ENCODE results near the gene ZDHHC17. TPM values are rescaled to one million over a fixed set of nuclear protein-coding genes. Genes with fewer than 3 reads are reported as not detected.

ZDHHC17 gene
- total RNA-seq, 1 experiment from 2014 or later: 25.3 TPM

DNA sequence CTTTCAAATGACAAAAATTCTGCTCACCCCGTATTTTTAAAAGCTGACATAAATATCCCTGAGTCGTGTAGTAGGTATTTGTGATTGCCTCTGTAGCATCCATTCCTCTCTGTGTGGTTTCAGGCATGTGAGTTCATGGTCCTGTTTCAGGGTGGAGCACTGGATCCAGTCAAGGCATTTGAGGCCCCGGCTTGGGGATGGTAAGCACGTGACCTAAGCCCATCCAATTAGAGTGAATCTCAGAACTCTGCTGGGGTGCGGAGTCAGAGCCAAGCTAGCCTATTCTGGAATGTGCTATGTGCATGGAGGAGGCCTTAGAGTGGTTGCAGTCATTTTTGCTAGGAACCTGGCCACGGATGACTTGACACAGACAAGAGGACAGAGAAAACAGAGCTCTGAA lies 119.2 kb downstream of the ZDHHC17 start:
- Histone ChIP-seq H3K4me2 (ENCODE audit: low read length) (no peak overlapping the region), H3K27ac (ENCODE audit: low read depth, low read length) (no peak overlapping the region), H2AFZ (ENCODE audit: low read depth, low read length, poor library complexity, severe bottlenecking) (no peak overlapping the region), H3K9me2 (ENCODE audit: insufficient read depth) (no peaks in the 10 kb centered on the region), H3K9ac (ENCODE audit: low read length) (no peak overlapping the region), H3K9me3 (ENCODE audit: control insufficient read depth in 1 of 2, insufficient read depth in 1 of 2, low read depth in 1 of 2, low read length in 2 of 2) (no peaks in the 10 kb centered on the region), H3K4me3 (replicated peaks in 1 of 2; ENCODE audit: low read depth in 1 of 2, low read length in 2 of 2) (no peak overlapping the region), H4K20me1 (ENCODE audit: insufficient read depth) (no peaks in the 10 kb centered on the region), H3K27me3 (ENCODE audit: insufficient read depth, low read length) (no peaks in the 10 kb centered on the region), H3K79me2 (ENCODE audit: insufficient read depth, low read length) (no peaks in the 10 kb centered on the region), H3K4me1 (ENCODE audit: control insufficient read depth in 1 of 2, insufficient read depth in 2 of 2, low read length in 2 of 2) (peaks cover 4 to 20% of the 10 kb centered on the region in 2 experiments; a peak in 3 of 4 replicates), H3K36me3 (ENCODE audit: control insufficient read depth in 1 of 2, insufficient read depth in 2 of 2, low read length in 2 of 2) (no peaks in the 10 kb centered on the region)
- CTCF ChIA-PET: no interaction called here
- RAD21 ChIA-PET (ENCODE audit: low non-redundant PET in 1 of 2, low total read pairs in 2 of 2, uncharacterized antibody in 2 of 2, unreplicated experiment in 2 of 2): no interaction called here
- DNase-seq (ENCODE audit: low read depth, low spot score): no peak
- no peak for ATAC-seq
- intact Hi-C loops (cut with micrococcal nuclease): no loop called here
- TF ChIP-seq ZNF274 (IDR thresholded peaks at IDR 0.05; ENCODE audit: low read depth, low read length): no peak
- TF ChIP-seq, protein P1, sequence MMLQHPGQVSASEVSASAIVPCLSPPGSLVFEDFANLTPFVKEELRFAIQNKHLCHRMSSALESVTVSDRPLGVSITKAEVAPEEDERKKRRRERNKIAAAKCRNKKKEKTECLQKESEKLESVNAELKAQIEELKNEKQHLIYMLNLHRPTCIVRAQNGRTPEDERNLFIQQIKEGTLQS (IDR thresholded peaks at IDR 0.05): no peak
- TF ChIP-seq YY1 (IDR thresholded peaks at IDR 0.05; ENCODE audit: extremely low read depth, insufficient replicate concordance, low read depth, low read length): no peak
- no peak for TF ChIP-seq TCF7L2 (IDR thresholded peaks at IDR 0.05; ENCODE audit: borderline replicate concordance, extremely low read depth, insufficient read depth, insufficient read length)
- no peak for TF ChIP-seq SP1 (IDR thresholded peaks at IDR 0.05; ENCODE audit: low read depth)
- TF ChIP-seq, protein P2, sequence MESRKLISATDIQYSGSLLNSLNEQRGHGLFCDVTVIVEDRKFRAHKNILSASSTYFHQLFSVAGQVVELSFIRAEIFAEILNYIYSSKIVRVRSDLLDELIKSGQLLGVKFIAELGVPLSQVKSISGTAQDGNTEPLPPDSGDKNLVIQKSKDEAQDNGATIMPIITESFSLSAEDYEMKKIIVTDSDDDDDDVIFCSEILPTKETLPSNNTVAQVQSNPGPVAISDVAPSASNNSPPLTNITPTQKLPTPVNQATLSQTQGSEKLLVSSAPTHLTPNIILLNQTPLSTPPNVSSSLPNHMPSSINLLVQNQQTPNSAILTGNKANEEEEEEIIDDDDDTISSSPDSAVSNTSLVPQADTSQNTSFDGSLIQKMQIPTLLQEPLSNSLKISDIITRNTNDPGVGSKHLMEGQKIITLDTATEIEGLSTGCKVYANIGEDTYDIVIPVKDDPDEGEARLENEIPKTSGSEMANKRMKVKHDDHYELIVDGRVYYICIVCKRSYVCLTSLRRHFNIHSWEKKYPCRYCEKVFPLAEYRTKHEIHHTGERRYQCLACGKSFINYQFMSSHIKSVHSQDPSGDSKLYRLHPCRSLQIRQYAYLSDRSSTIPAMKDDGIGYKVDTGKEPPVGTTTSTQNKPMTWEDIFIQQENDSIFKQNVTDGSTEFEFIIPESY (IDR thresholded peaks at IDR 0.05; ENCODE audit: extremely low read depth, insufficient replicate concordance, low read length): no peak
- POLR2A ChIA-PET: no interaction called here
- no TSS peak for BruUV-seq (replicated peaks)

GRCh38 chr12:76883811-76884210 lies 119.9 kb downstream of the ZDHHC17 start:
- Histone ChIP-seq H3K4me3 (replicated peaks in 1 of 2; ENCODE audit: low read depth in 1 of 2, low read length in 2 of 2) (no peak overlapping the region), H3K27me3 (ENCODE audit: insufficient read depth, low read length) (no peaks in the 10 kb centered on the region), H3K36me3 (ENCODE audit: control insufficient read depth in 1 of 2, insufficient read depth in 2 of 2, low read length in 2 of 2) (no peaks in the 10 kb centered on the region), H3K4me1 (ENCODE audit: control insufficient read depth in 1 of 2, insufficient read depth in 2 of 2, low read length in 2 of 2) (peaks cover 4 to 17% of the 10 kb centered on the region in 2 experiments; a peak in 3 of 4 replicates), H3K9ac (ENCODE audit: low read length) (no peak overlapping the region), H2AFZ (ENCODE audit: low read depth, low read length, poor library complexity, severe bottlenecking) (no peak overlapping the region), H4K20me1 (ENCODE audit: insufficient read depth) (no peaks in the 10 kb centered on the region), H3K9me2 (ENCODE audit: insufficient read depth) (no peaks in the 10 kb centered on the region), H3K9me3 (ENCODE audit: control insufficient read depth in 1 of 2, insufficient read depth in 1 of 2, low read depth in 1 of 2, low read length in 2 of 2) (no peaks in the 10 kb centered on the region), H3K27ac (ENCODE audit: low read depth, low read length) (no peak overlapping the region), H3K79me2 (ENCODE audit: insufficient read depth, low read length) (no peaks in the 10 kb centered on the region), H3K4me2 (ENCODE audit: low read length) (no peak overlapping the region)
- DNase-seq (ENCODE audit: low read depth, low spot score): no peak
- RAD21 ChIA-PET (ENCODE audit: low non-redundant PET in 1 of 2, low total read pairs in 2 of 2, uncharacterized antibody in 2 of 2, unreplicated experiment in 2 of 2): no interaction called here
- CTCF ChIA-PET: no interaction called here
- intact Hi-C loops (cut with micrococcal nuclease): no loop called here
- POLR2A ChIA-PET: no interaction called here
- ATAC-seq: no peak
- no TSS peak for BruUV-seq (replicated peaks)
- TF ChIP-seq TCF7L2 (IDR thresholded peaks at IDR 0.05; ENCODE audit: borderline replicate concordance, extremely low read depth, insufficient read depth, insufficient read length) (no peak), EGR1 (IDR thresholded peaks at IDR 0.05; ENCODE audit: low read depth) (no peak), ELF1 (IDR thresholded peaks at IDR 0.05; ENCODE audit: borderline replicate concordance, low read depth) (no peak), CEBPB (IDR thresholded peaks at IDR 0.05; ENCODE audit: low read depth) (no peak), RAD21 (IDR thresholded peaks at IDR 0.05; ENCODE audit: low read depth) (no peak), SP1 (IDR thresholded peaks at IDR 0.05; ENCODE audit: low read depth) (no peak), JUND (IDR thresholded peaks at IDR 0.05) (no peak), CBX3 (IDR thresholded peaks at IDR 0.05; ENCODE audit: low read depth) (no peak), YY1 (IDR thresholded peaks at IDR 0.05; ENCODE audit: extremely low read depth, insufficient replicate concordance, low read depth, low read length) (no peak), ZFX (IDR thresholded peaks at IDR 0.05) (no peak), FOSL1 (IDR thresholded peaks at IDR 0.05; ENCODE audit: low read depth) (no peak), POLR2A (IDR thresholded peaks at IDR 0.05; ENCODE audit: borderline replicate concordance, extremely low read depth, insufficient read depth, insufficient read length) (no peak)
- TF ChIP-seq, protein P1 (IDR thresholded peaks at IDR 0.05): no peak
- TF ChIP-seq, protein P3, sequence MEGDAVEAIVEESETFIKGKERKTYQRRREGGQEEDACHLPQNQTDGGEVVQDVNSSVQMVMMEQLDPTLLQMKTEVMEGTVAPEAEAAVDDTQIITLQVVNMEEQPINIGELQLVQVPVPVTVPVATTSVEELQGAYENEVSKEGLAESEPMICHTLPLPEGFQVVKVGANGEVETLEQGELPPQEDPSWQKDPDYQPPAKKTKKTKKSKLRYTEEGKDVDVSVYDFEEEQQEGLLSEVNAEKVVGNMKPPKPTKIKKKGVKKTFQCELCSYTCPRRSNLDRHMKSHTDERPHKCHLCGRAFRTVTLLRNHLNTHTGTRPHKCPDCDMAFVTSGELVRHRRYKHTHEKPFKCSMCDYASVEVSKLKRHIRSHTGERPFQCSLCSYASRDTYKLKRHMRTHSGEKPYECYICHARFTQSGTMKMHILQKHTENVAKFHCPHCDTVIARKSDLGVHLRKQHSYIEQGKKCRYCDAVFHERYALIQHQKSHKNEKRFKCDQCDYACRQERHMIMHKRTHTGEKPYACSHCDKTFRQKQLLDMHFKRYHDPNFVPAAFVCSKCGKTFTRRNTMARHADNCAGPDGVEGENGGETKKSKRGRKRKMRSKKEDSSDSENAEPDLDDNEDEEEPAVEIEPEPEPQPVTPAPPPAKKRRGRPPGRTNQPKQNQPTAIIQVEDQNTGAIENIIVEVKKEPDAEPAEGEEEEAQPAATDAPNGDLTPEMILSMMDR (IDR thresholded peaks at IDR 0.05 in 2 of 3, conservative IDR thresholded peaks at IDR 0.05 in 1 of 3; ENCODE audit: borderline replicate concordance in 1 of 3, insufficient read depth in 1 of 3, low read depth in 2 of 3, low read length in 2 of 3): no peak
- TF ChIP-seq, protein P4, sequence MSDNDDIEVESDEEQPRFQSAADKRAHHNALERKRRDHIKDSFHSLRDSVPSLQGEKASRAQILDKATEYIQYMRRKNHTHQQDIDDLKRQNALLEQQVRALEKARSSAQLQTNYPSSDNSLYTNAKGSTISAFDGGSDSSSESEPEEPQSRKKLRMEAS (IDR thresholded peaks at IDR 0.05): no peak

Data from HCT116 (cell line).